HL-60 (cell line): ENCODE data around the gene TNFSF10.

Experiments used
- DNase-seq, 2 experiments: peaks; one replicate each; pipeline ENCODE4 v3.0.0-alpha.2; 2010 to 2020; ENCODE audit warnings: low read depth in 1 of 2, low spot score in 1 of 2
- H3K27ac ChIP-seq: fragments of 250-450 bp; sonication (Bioruptor Pico); replicated peaks from 2 replicates; pipeline ENCODE4 v1.5.1; 2020; ENCODE audit warnings: mild to moderate bottlenecking, moderate library complexity
- H3K27me3 ChIP-seq: fragments of 250-450 bp; sonication (Bioruptor Pico); 2 replicates; pipeline ENCODE4 v1.5.1; 2021; ENCODE audit warnings: mild to moderate bottlenecking, moderate library complexity; ENCODE audit not compliant: insufficient read depth, poor library complexity, severe bottlenecking
- H3K4me3 ChIP-seq: replicated peaks from 2 replicates; pipeline ENCODE4 v1.5.1; 2011; ENCODE audit warnings: mild to moderate bottlenecking, control low read depth, low read length; ENCODE audit not compliant: insufficient read depth
- GABPA ChIP-seq: IDR thresholded peaks from 2 replicates; pipeline ENCODE4 v1.6.1; 2012; ENCODE audit warnings: low read depth
- POLR2AphosphoS5 ChIP-seq: IDR thresholded peaks from 2 replicates; pipeline ENCODE4 v1.6.1; 2012; ENCODE audit warnings: low read depth
- REST ChIP-seq: IDR thresholded peaks from 2 replicates; pipeline ENCODE4 v1.6.1; 2012; ENCODE audit warnings: low read depth; ENCODE audit not compliant: insufficient replicate concordance
- SPI1 ChIP-seq: IDR thresholded peaks from 2 replicates; pipeline ENCODE4 v1.6.1; 2012; ENCODE audit warnings: low read depth, mild to moderate bottlenecking, borderline replicate concordance
- TF ChIP-seq, protein P1 (sequence below): IDR thresholded peaks from one replicate; pipeline ENCODE4 v1.5.1; 2011; ENCODE audit warnings: low read length, control low read depth, inconsistent platforms; ENCODE audit not compliant: insufficient read depth

The TNFSF10 gene

GRCh38 chr3:172513488-172513887, 9.7 kb downstream of the TNFSF10 start:
- no peak overlapping the region for H3K4me3 ChIP-seq
- H3K27me3 ChIP-seq, result no peaks in the 10 kb centered on the region
- TF ChIP-seq REST (no peak), POLR2AphosphoS5 (no peak)
- TF ChIP-seq, protein P1, sequence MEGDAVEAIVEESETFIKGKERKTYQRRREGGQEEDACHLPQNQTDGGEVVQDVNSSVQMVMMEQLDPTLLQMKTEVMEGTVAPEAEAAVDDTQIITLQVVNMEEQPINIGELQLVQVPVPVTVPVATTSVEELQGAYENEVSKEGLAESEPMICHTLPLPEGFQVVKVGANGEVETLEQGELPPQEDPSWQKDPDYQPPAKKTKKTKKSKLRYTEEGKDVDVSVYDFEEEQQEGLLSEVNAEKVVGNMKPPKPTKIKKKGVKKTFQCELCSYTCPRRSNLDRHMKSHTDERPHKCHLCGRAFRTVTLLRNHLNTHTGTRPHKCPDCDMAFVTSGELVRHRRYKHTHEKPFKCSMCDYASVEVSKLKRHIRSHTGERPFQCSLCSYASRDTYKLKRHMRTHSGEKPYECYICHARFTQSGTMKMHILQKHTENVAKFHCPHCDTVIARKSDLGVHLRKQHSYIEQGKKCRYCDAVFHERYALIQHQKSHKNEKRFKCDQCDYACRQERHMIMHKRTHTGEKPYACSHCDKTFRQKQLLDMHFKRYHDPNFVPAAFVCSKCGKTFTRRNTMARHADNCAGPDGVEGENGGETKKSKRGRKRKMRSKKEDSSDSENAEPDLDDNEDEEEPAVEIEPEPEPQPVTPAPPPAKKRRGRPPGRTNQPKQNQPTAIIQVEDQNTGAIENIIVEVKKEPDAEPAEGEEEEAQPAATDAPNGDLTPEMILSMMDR, result no peak
- no peak for DNase-seq
- H3K27ac ChIP-seq, result no peak overlapping the region

GRCh38 chr3:172511783-172512762, 11.2 kb downstream of the TNFSF10 start:
- TF ChIP-seq SPI1, result peak; percentile 97
- peak; percentile 83 for TF ChIP-seq POLR2AphosphoS5
- no peak for TF ChIP-seq GABPA
- peak; percentile 92 to 99 for DNase-seq
- peak overlapping the region; percentile 54 for H3K27ac ChIP-seq
- no peaks in the 10 kb centered on the region for H3K27me3 ChIP-seq
- H3K4me3 ChIP-seq, result no peak overlapping the region; the same call in 1 of the 2 replicates

DNA sequence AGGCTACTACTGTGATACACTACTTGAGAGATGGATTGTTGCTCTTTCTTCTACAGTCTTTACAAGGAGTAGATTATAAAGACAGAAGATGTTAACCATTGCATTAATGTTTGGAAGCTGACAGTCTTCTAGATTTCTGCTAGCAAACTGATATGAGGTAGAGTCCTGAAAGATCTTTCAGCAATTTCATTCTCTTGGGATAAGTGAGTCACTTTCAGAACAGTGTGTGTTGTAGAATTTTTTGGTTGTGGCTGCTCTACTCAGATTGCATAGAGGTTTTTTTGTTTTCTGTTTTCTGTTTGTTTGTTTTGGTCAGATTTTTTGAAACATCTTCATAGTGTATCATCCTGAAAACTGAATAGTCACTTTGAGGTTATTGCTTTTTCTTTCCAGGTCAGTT, 17.1 kb downstream of the TNFSF10 start:
- Histone ChIP-seq H3K4me3 (no peak overlapping the region), H3K27ac (no peak overlapping the region), H3K27me3 (no peaks in the 10 kb centered on the region)
- no peak for DNase-seq
- TF ChIP-seq GABPA, result no peak
- TF ChIP-seq, protein P1, result no peak
- no peak for TF ChIP-seq REST
- no peak for TF ChIP-seq SPI1
- TF ChIP-seq POLR2AphosphoS5, result no peak

- DNase-seq, result no peak
- H3K27ac ChIP-seq, result no peak overlapping the region
- TF ChIP-seq REST (no peak), SPI1 (no peak), POLR2AphosphoS5 (no peak)
- TF ChIP-seq, protein P1, result no peak
- H3K27me3 ChIP-seq, result no peaks in the 10 kb centered on the region
- no peak overlapping the region for H3K4me3 ChIP-seq
These were observed 21.7 kb downstream of the TNFSF10 start for GRCh38 chr3:172501540-172501939.
